Choroid plexus epithelial cell (primary cell): ENCODE measurements around the gene SPOCK1.

Source experiments
- DNase-seq: peaks from one replicate; pipeline ENCODE4 v3.0.0-alpha.2; 2010; ENCODE audit warnings: low read depth
- H3K4me3 ChIP-seq: 2 replicates; pipeline ENCODE4 v1.5.1; 2011; ENCODE audit warnings: low read depth, mild to moderate bottlenecking, control low read depth, low read length, moderate library complexity
- CTCF ChIP-seq: conservative IDR thresholded peaks from 2 replicates; pipeline ENCODE4 v1.5.1; 2011; ENCODE audit warnings: low read depth, mild to moderate bottlenecking, control low read depth, inconsistent platforms, low read length, moderate library complexity

Gene SPOCK1

GRCh38 chr5:137272831-137273230 is 226.3 kb downstream of the SPOCK1 start:
- DNase-seq = no peak
- no peak for TF ChIP-seq CTCF
- H3K4me3 ChIP-seq = no peak overlapping the region

- no peak for DNase-seq
- H3K4me3 ChIP-seq = no peak overlapping the region
- TF ChIP-seq CTCF = no peak
Measured at GRCh38 chr5:137269946-137270345, 229.2 kb downstream of the SPOCK1 start.

GRCh38 chr5:137269274-137269673 is 229.9 kb downstream of the SPOCK1 start:
- H3K4me3 ChIP-seq = no peak overlapping the region
- DNase-seq = no peak
- TF ChIP-seq CTCF = no peak

- no peak for DNase-seq
- H3K4me3 ChIP-seq = no peak overlapping the region
- no peak for TF ChIP-seq CTCF
Measured at GRCh38 chr5:137268646-137269045, 230.5 kb downstream of the SPOCK1 start.

- no peak for TF ChIP-seq CTCF
- no peak for DNase-seq
Measured at GRCh38 chr5:137266186-137266585, 232.9 kb downstream of the SPOCK1 start.

GRCh38 chr5:137265457-137265856 is 233.7 kb downstream of the SPOCK1 start:
- TF ChIP-seq CTCF = no peak
- DNase-seq = no peak
- no peak overlapping the region for H3K4me3 ChIP-seq

More at GRCh38 chr5:137266186-137266585, 232.9 kb downstream of the SPOCK1 start:
- no peak overlapping the region for H3K4me3 ChIP-seq

- TF ChIP-seq CTCF = no peak
- no peak overlapping the region for H3K4me3 ChIP-seq
- no peak for DNase-seq
Measured at GRCh38 chr5:137264573-137264972, 234.6 kb downstream of the SPOCK1 start.
